Fibroblast of lung (primary cell): ENCODE measurements around the gene CTDNEP1. TPM values are rescaled to one million over a fixed set of nuclear protein-coding genes. Genes with fewer than 3 reads are reported as not detected.
A peak's percentile ranks its signal among the peaks of the same experiment; 100 is the strongest.

ENCODE experiments used
- DNase-seq, 2 donors: peaks; one replicate each; pipeline versions ENCODE4 v3.0.0 to v3.0.0-alpha.2; 2010; ENCODE audit warnings: low read depth in 2 of 2
- H2AFZ ChIP-seq: 2 replicates; pipeline ENCODE4 v1.5.1; 2012; ENCODE audit warnings: low read length, control low read depth, inconsistent platforms
- H3K27ac ChIP-seq: 2 replicates; pipeline ENCODE4 v1.5.1; 2011; ENCODE audit warnings: low read length, control low read depth; ENCODE audit not compliant: insufficient read depth
- H3K27me3 ChIP-seq: 2 replicates; pipeline ENCODE4 v1.5.1; 2011; ENCODE audit warnings: mild to moderate bottlenecking, low read length; ENCODE audit not compliant: control insufficient read depth, insufficient read depth
- H3K36me3 ChIP-seq: 2 replicates; pipeline ENCODE4 v1.5.1; 2011; ENCODE audit warnings: low read length; ENCODE audit not compliant: control insufficient read depth, insufficient read depth
- H3K4me1 ChIP-seq: 2 replicates; pipeline ENCODE4 v1.5.1; 2011; ENCODE audit warnings: low read length; ENCODE audit not compliant: control insufficient read depth, insufficient read depth; ENCODE audit errors: extremely low read depth
- H3K4me2 ChIP-seq: 2 replicates; pipeline ENCODE4 v1.5.1; 2011; ENCODE audit warnings: low read length, control low read depth; ENCODE audit not compliant: insufficient read depth; ENCODE audit errors: extremely low read depth
- H3K4me3 ChIP-seq, 4 experiments: fragments of 200-600 bp in 1 of 4; sonication (generic) in 1 of 4; replicated peaks in 1 of 4; 2 replicates each; pipeline ENCODE4 v1.5.1; 2011 to 2016; ENCODE audit warnings: low read length in 4 of 4, low read depth in 3 of 4, mild to moderate bottlenecking in 3 of 4, control low read depth in 2 of 4, inconsistent platforms in 1 of 4, mixed read lengths in 1 of 4; ENCODE audit not compliant: insufficient read depth in 1 of 4; ENCODE audit errors: control extremely low read depth in 1 of 4
- H3K79me2 ChIP-seq: 2 replicates; pipeline ENCODE4 v1.5.1; 2012; ENCODE audit warnings: mild to moderate bottlenecking, low read length, inconsistent platforms; ENCODE audit not compliant: control insufficient read depth, insufficient read depth
- H3K9ac ChIP-seq: 2 replicates; pipeline ENCODE4 v1.5.1; 2011; ENCODE audit warnings: mild to moderate bottlenecking, low read length, control low read depth; ENCODE audit not compliant: insufficient read depth
- H3K9me3 ChIP-seq: 2 replicates; pipeline ENCODE4 v1.5.1; 2012; ENCODE audit warnings: low read depth, low read length; ENCODE audit not compliant: control insufficient read depth, insufficient read depth
- H4K20me1 ChIP-seq: 2 replicates; pipeline ENCODE4 v1.5.1; 2011; ENCODE audit warnings: low read length; ENCODE audit not compliant: control insufficient read depth, insufficient read depth; ENCODE audit errors: extremely low read depth
- CTCF ChIP-seq, 2 donors: IDR thresholded peaks in 1 of 2; conservative IDR thresholded peaks in 1 of 2; 1 replicate in 1 of 2; 2 replicates in 1 of 2; pipeline ENCODE4 v1.5.1; 2011 to 2012; ENCODE audit warnings: low read length in 2 of 2, control low read depth in 1 of 2, inconsistent platforms in 1 of 2, low read depth in 1 of 2, mild to moderate bottlenecking in 1 of 2
- EZH2 ChIP-seq: IDR thresholded peaks from 2 replicates; pipeline ENCODE4 v1.5.1; 2012; ENCODE audit warnings: low read length, control low read depth, mild to moderate bottlenecking; ENCODE audit errors: missing control alignments
- polyA plus RNA-seq, 2 donors: library from polyadenylated mRNA; depleted of rRNA in 1 of 2; stranded (reverse) in 1 of 2; unstranded in 1 of 2; fragments of >200 nt; gene quantifications; 2 replicates each; pipeline ENCODE4 v1.2.1, GENCODE V29; 2011 to 2012; ENCODE audit warnings: missing spikeins in 1 of 2
- total RNA-seq: library from RNA; depleted of rRNA; stranded (reverse); fragments of >200 nt; gene quantifications from 2 replicates; pipeline ENCODE4 v1.2.1, GENCODE V29; 2014

Gene CTDNEP1
- total and polyA plus RNA-seq, 2 donors (not counting 1 experiment from before 2014, with no cell fraction given), result 40.5 to 134 TPM

- H4K20me1 ChIP-seq, result no peaks in the 10 kb centered on the region
- H3K27me3 ChIP-seq, result peaks cover 34% of the 10 kb centered on the region
- H3K9me3 ChIP-seq, result no peaks in the 10 kb centered on the region
- H3K4me2 ChIP-seq, result no peak overlapping the region
- DNase-seq, result no peak
- no peaks in the 10 kb centered on the region for H3K36me3 ChIP-seq
- H3K4me1 ChIP-seq, result peaks cover 8% of the 10 kb centered on the region
- H3K4me3 ChIP-seq, result peak overlapping the region; percentile 17 to 53 (median 34)
- H3K9ac ChIP-seq, result no peak overlapping the region
- H3K79me2 ChIP-seq, result no peaks in the 10 kb centered on the region
- H3K27ac ChIP-seq, result no peak overlapping the region
- H2AFZ ChIP-seq, result no peak overlapping the region
- no peak for TF ChIP-seq CTCF (conservative IDR thresholded peaks at IDR 0.05 in 1 of 2, IDR thresholded peaks at IDR 0.05 in 1 of 2; ENCODE audit: low read depth in 1 of 2, low read length in 2 of 2)
- peak; percentile 74 for TF ChIP-seq EZH2
Measured at GRCh38 chr17:7281953-7282751, 30.6 kb upstream of the CTDNEP1 start.

- peak within 1 kb of the TSS; percentile 60 for H2AFZ ChIP-seq
- no peaks in the 10 kb centered on the region for H3K9me3 ChIP-seq
- H4K20me1 ChIP-seq, result no peaks in the 10 kb centered on the region
- no peaks in the 10 kb centered on the region for H3K79me2 ChIP-seq
- DNase-seq, result peak; percentile 82 to 93
- peak within 1 kb of the TSS; percentile 100 for H3K4me2 ChIP-seq
- peaks cover 8% of the 10 kb centered on the region for H3K4me1 ChIP-seq
- H3K27me3 ChIP-seq, result peaks cover 34% of the 10 kb centered on the region
- peak within 1 kb of the TSS; percentile 53 for H3K9ac ChIP-seq
- H3K4me3 ChIP-seq, result peak within 1 kb of the TSS; percentile 32 to 53 (median 50)
- peak within 1 kb of the TSS; percentile 43 for H3K27ac ChIP-seq
- H3K36me3 ChIP-seq, result no peaks in the 10 kb centered on the region
- TF ChIP-seq CTCF (conservative IDR thresholded peaks at IDR 0.05 in 1 of 2, IDR thresholded peaks at IDR 0.05 in 1 of 2; ENCODE audit: low read depth in 1 of 2, low read length in 2 of 2), result no peak
- no peak for TF ChIP-seq EZH2
Measured at GRCh38 chr17:7281074-7281952, 29.8 kb upstream of the CTDNEP1 start, which contains the start of gene SLC2A4. SLC2A4 (plus strand) TSS chr17:7281718; CDS start chr17:7281935, 217 bp downstream.

DNA sequence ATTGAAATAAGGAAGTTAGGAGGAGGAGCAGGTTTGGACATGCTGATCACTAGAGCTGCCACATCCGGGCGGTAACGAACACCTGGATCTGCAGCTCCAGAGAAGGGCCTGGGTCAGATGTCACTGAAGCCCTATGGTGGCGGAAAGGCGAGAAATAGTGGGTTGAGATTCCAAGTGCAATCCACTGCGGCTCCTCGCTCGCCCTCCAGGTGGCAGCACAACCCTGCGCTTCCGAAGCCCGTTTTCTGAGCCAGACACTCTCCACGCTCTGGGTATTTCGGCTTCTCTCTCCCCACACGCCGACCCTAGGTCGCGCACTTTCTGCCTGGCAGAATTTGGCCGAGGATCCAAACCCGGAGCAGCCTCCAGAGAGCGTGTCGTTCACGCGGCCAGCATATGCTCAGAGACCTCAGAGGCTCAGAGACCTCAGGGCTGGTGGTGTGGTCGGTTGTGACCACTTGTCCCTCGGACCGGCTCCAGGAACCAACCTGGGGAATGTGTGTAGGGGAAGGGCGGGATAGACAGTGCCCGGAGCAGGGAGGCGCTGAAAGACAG lies 29.1 kb upstream of the CTDNEP1 start:
- peak overlapping the region; percentile 53 for H3K9ac ChIP-seq
- H3K27ac ChIP-seq, result peak overlapping the region; percentile 43

More for the DNA sequence above, 29.1 kb upstream of the CTDNEP1 start:
- DNase-seq, result peak; percentile 60 to 78
- Histone ChIP-seq H2AFZ (peak overlapping the region; percentile 60), H3K9me3 (no peaks in the 10 kb centered on the region), H3K4me2 (peak overlapping the region; percentile 100), H3K36me3 (no peaks in the 10 kb centered on the region), H3K4me1 (peaks cover 8% of the 10 kb centered on the region), H3K4me3 (peak overlapping the region; percentile 32 to 53 (median 50)), H4K20me1 (no peaks in the 10 kb centered on the region), H3K27me3 (peaks cover 28% of the 10 kb centered on the region), H3K79me2 (no peaks in the 10 kb centered on the region)
- TF ChIP-seq EZH2, result no peak
- TF ChIP-seq CTCF (conservative IDR thresholded peaks at IDR 0.05 in 1 of 2, IDR thresholded peaks at IDR 0.05 in 1 of 2; ENCODE audit: low read depth in 1 of 2, low read length in 2 of 2), result peak; percentile 80 to 96
